AG09309 (cell line): ENCODE measurements around the gene CARD11.

ENCODE experiments used
- DNase-seq: peaks from one replicate; pipeline ENCODE4 v3.0.0-alpha.2; 2010; ENCODE audit warnings: low read depth
- H3K4me3 ChIP-seq: 2 replicates; pipeline ENCODE4 v1.5.1; 2011; ENCODE audit warnings: mild to moderate bottlenecking, low read depth, low read length, moderate library complexity; ENCODE audit not compliant: control insufficient read depth
- CTCF ChIP-seq: IDR thresholded peaks from 2 replicates; pipeline ENCODE4 v1.5.1; 2011; ENCODE audit warnings: mild to moderate bottlenecking, low read depth, low read length, inconsistent platforms; ENCODE audit not compliant: insufficient read depth, control insufficient read depth; ENCODE audit errors: missing control alignments

Gene CARD11

DNA sequence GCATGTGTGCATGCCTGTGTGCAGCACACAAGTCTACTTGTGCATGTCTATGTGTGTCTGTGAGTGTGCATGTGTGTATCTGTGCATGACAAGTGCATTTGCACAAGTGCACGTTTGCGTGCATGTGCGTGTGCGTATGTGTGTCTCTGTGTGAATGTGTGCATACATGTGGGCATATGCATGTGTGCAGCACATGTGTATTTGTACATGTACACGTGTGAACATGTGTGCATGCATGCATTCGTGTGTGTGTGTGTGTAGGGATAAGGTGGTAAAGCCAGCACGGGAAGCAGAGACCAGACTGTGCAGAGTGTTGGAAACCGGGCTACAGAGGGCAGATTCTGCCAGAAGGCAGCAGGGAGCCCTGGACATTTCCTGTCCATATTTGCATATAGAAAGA is 163.6 kb downstream of the CARD11 start:
- DNase-seq = no peak
- no peak overlapping the region for H3K4me3 ChIP-seq
- no peak for TF ChIP-seq CTCF

DNA sequence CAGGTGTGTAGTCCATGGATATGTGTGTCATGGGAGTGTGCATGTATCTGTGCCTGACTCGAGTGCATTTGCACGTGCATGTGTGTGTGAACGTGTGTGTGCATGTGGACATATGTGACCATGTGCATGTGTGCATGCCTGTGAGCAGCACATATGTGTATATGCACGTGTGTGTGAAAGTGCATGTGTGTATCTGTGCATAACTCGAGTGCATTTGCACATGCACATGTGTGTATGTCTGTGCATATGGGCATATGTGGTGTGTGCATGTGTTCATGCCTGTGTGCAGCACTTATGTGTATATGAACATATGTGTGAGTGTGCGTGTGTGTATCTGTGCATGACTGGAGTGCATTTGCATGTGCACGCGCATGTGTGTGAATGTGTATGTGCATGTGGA is 164.3 kb downstream of the CARD11 start:
- no peak for TF ChIP-seq CTCF
- H3K4me3 ChIP-seq = no peak overlapping the region
- DNase-seq = no peak

DNA sequence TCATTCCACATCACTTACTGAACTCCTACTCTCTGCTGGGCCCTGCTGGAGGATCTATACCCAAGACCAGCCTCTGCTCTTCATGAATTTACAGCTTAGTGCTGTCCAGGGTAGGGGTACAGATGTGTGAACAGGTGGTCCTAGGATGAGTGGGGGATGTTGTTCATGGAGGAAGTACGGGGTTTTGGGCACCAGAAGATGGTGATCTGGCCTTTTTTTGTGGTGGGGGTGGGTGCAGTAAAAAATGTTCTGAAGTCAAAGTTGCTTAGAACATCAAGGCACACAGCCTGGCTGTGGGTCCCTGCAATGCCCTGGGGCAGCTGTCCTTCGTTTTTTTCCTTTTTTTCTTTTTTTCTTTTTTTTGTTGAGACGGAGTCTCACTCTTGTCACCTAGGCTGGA is 165.4 kb downstream of the CARD11 start:
- no peak overlapping the region for H3K4me3 ChIP-seq
- DNase-seq = no peak
- TF ChIP-seq CTCF = no peak

DNA sequence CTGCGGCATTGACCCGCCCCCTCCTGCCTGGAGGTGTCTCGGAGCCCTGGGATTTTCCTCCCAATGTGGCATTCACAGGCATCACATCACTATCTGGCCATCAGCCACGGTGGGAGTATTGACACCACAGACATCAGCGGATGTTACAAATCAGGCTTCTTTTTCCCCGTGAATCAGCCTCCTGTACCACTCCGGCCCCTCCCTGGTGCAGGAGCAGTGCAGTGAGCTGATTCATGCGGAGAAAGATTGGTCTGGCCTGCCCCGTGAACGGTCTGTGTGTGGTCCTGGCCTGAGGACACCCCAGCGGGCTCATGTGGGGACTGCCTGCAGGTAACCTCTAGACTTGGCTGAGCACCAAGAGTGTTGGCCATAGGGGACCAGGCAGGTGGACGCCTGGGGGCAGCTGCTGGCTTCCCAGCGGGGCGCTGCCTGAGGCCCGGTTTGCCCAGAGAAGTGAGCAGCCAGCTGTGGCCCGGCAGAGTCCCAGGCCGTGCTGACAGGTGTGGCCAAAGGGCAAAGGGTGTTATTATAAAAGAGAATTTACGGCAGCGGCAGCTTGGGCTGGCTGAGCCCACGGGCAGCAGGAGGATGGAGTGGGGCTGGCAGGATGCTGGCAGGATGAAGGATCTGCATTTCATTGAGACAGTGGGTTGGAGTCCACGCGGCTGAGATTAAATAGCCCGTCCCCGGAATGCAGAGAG is 167.5 kb downstream of the CARD11 start:
- H3K4me3 ChIP-seq = no peak overlapping the region
- DNase-seq = no peak
- TF ChIP-seq CTCF = no peak

GRCh38 chr7:2873686-2874551 is 169.7 kb downstream of the CARD11 start:
- H3K4me3 ChIP-seq = no peak overlapping the region
- no peak for TF ChIP-seq CTCF
- peak; percentile 63 for DNase-seq

- DNase-seq = no peak
- TF ChIP-seq CTCF = no peak
Measured at GRCh38 chr7:2873146-2873545, 170.5 kb downstream of the CARD11 start.

More at GRCh38 chr7:2873146-2873545, 170.5 kb downstream of the CARD11 start:
- H3K4me3 ChIP-seq = no peak overlapping the region
